Natural killer cell (primary cell): ENCODE data around the gene IRF5. TPM values are rescaled to one million over a fixed set of nuclear protein-coding genes. Genes with fewer than 3 reads are reported as not detected.

ENCODE experiments used
- ATAC-seq, 3 donors: fragments of 150-1000 bp in 2 of 3; fragments of 200-7000 bp in 1 of 3; cut with Tn5 transposase; 1 replicate in 1 of 3; 2 replicates in 2 of 3; pipeline ENCODE4 v1.10.0; 2021; ENCODE audit warnings: mild to moderate bottlenecking in 2 of 3, moderate library complexity in 2 of 3
- DNase-seq, 2 donors: peaks; one replicate each; pipeline versions ENCODE4 v3.0.0 to v3.0.0-alpha.2; 2013 to 2021; ENCODE audit warnings: mixed read lengths in 1 of 2
- H3K27ac ChIP-seq: one replicate; pipeline ENCODE4 v1.5.1; 2013; ENCODE audit warnings: mild to moderate bottlenecking, low read length
- H3K27me3 ChIP-seq: one replicate; pipeline ENCODE4 v1.6.1; 2013; ENCODE audit warnings: low read length; ENCODE audit not compliant: control insufficient read depth, insufficient read depth
- H3K36me3 ChIP-seq: one replicate; pipeline ENCODE4 v1.6.1; 2013; ENCODE audit warnings: low read length; ENCODE audit not compliant: control insufficient read depth, insufficient read depth
- H3K4me1 ChIP-seq: one replicate; pipeline ENCODE4 v1.6.1; 2013; ENCODE audit warnings: low read length; ENCODE audit not compliant: control insufficient read depth, insufficient read depth
- H3K4me3 ChIP-seq: one replicate; pipeline ENCODE4 v1.5.1; 2013; ENCODE audit warnings: low read length
- H3K9me3 ChIP-seq: one replicate; pipeline ENCODE4 v1.6.1; 2013; ENCODE audit warnings: low read length; ENCODE audit not compliant: control insufficient read depth, insufficient read depth
- H3K27ac Mint-ChIP-seq, 2 donors: one replicate each; pipeline ENCODE4 v1.8.0; 2022; ENCODE audit warnings: mild to moderate bottlenecking in 2 of 2, mixed read lengths in 2 of 2, moderate library complexity in 1 of 2
- H3K27me3 Mint-ChIP-seq, 2 donors: one replicate each; pipeline ENCODE4 v1.8.0; 2022; ENCODE audit warnings: low read depth in 2 of 2, mixed read lengths in 2 of 2
- H3K36me3 Mint-ChIP-seq: one replicate; pipeline ENCODE4 v1.8.0; 2022; ENCODE audit warnings: mixed read lengths
- H3K4me1 Mint-ChIP-seq, 2 donors: one replicate each; pipeline ENCODE4 v1.8.0; 2022; ENCODE audit warnings: mixed read lengths in 2 of 2
- H3K4me3 Mint-ChIP-seq: one replicate; pipeline ENCODE4 v1.8.0; 2022; ENCODE audit warnings: mild to moderate bottlenecking, moderate library complexity, mixed read lengths
- H3K9me3 Mint-ChIP-seq, 2 donors: one replicate each; pipeline ENCODE4 v1.8.0; 2022; ENCODE audit warnings: mixed read lengths in 2 of 2
- WGBS: methylation state at CpG from one replicate; pipeline ENCODE4 v1.1.7; 2013; ENCODE audit warnings: missing lambda C conversion rate; ENCODE audit not compliant: insufficient coverage; 5-methylcytosine and 5-hydroxymethylcytosine counted together
- intact Hi-C: fragments of 100-400 bp; cut with micrococcal nuclease; formaldehyde crosslinking; loops from one replicate; pipeline ENCODE4 v1.14.2; 2022
- total RNA-seq, 4 donors: library from RNA; stranded (reverse); fragments of 120-200 nt in 1 of 4; gene quantifications; one replicate each; pipeline versions ENCODE4 v1.2.3 to v1.2.4, GENCODE V29; 2013 to 2022
- TF ChIP-seq, protein P1 (sequence below): fragments of 200-600 bp; IDR thresholded peaks from one replicate; pipeline ENCODE4 v1.8.0; 2022; ENCODE audit warnings: antibody characterized with exemption

Gene IRF5
- total RNA-seq, 3 donors from 2014 or later (not counting 1 experiment from before 2014, with no cell fraction given) = 13.0 to 20.2 (median 19.5) TPM

DNA sequence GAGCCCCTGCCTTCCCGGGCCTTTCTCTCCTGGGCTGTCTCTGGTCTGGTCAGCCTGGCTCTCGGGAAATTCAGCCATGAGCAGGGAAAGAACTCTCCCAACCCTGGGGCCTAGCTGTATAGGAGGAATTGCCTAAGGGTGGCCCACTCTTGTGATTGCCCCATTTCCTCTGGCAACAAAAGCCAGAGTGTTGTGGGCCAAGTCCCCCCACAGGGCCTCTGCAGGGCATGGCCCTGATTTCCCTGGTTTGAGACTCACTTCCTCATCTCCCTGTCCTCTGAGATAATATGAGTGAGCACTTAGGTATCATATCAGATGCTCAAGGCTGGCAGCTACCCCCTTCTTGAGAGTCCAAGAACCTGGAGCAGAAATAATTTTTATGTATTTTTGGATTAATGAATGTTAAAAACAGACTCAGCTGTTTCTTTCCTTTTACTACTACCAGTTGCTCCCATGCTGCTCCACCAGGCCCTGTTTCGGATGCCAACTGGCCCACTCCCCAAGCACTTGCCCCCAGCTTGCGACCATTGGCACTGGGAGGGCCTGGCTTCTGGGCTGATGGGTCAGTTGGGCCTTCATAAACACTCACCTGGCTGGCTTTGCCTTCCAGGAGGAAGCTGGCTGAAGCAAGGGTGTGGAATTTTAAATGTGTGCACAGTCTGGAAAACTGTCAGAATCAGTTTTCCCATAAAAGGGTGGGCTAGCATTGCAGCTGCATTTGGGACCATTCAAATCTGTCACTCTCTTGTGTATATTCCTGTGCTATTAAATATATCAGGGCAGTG, 11.4 kb downstream of the IRF5 start:
- H3K36me3 ChIP-seq = peaks cover 58% of the 10 kb centered on the region
- Mint-ChIP-seq H3K4me1 (peaks cover 0 to 6% of the 10 kb centered on the region in 2 donors), H3K36me3 (no peaks in the 10 kb centered on the region), H3K9me3 (no peaks in the 10 kb centered on the region), H3K4me3 (no peak overlapping the region), H3K27me3 (no peaks in the 10 kb centered on the region), H3K27ac (no peak overlapping the region)
- no peak overlapping the region for H3K27ac ChIP-seq
- intact Hi-C loops = no loop called here
- H3K9me3 ChIP-seq = no peaks in the 10 kb centered on the region
- no peaks in the 10 kb centered on the region for H3K27me3 ChIP-seq
- TF ChIP-seq, protein P1, sequence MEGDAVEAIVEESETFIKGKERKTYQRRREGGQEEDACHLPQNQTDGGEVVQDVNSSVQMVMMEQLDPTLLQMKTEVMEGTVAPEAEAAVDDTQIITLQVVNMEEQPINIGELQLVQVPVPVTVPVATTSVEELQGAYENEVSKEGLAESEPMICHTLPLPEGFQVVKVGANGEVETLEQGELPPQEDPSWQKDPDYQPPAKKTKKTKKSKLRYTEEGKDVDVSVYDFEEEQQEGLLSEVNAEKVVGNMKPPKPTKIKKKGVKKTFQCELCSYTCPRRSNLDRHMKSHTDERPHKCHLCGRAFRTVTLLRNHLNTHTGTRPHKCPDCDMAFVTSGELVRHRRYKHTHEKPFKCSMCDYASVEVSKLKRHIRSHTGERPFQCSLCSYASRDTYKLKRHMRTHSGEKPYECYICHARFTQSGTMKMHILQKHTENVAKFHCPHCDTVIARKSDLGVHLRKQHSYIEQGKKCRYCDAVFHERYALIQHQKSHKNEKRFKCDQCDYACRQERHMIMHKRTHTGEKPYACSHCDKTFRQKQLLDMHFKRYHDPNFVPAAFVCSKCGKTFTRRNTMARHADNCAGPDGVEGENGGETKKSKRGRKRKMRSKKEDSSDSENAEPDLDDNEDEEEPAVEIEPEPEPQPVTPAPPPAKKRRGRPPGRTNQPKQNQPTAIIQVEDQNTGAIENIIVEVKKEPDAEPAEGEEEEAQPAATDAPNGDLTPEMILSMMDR = no peak
- no peak overlapping the region for H3K4me3 ChIP-seq
- DNase-seq (no peak), ATAC-seq (peak in 1 of 3 donors; percentile 60)
- 98% methylated on average over 4 of the region's 4 CpGs for WGBS
- peaks cover 10% of the 10 kb centered on the region for H3K4me1 ChIP-seq

DNA sequence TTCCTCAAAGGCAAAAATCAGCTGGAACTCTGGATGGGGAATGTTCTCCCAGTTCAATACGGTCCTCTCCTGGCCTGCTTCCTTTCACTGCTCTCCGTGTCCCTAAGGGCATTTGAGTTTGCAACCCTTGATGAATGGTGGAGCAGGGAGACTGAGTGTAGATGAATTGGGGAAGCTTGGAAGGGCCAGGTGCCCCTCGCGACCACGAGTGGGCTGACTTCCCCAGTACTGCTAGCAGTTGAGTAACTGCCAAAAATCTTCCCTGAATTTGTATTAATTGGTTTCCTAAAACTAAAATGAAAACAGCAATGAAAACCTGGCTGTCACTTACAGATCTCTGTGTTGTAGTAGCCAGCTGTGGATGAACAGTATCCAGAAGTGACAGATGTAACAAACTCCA, 13.6 kb downstream of the IRF5 start:
- Mint-ChIP-seq H3K36me3 (no peaks in the 10 kb centered on the region), H3K4me1 (peaks cover 0 to 6% of the 10 kb centered on the region in 2 donors), H3K27ac (no peak overlapping the region), H3K9me3 (no peaks in the 10 kb centered on the region), H3K27me3 (no peaks in the 10 kb centered on the region), H3K4me3 (no peak overlapping the region)
- Histone ChIP-seq H3K27ac (no peak overlapping the region), H3K9me3 (no peaks in the 10 kb centered on the region), H3K36me3 (peaks cover 60% of the 10 kb centered on the region), H3K4me1 (peaks cover 10% of the 10 kb centered on the region), H3K27me3 (no peaks in the 10 kb centered on the region), H3K4me3 (no peak overlapping the region)
- DNase-seq (no peak), ATAC-seq (no peak)
- TF ChIP-seq, protein P1 = no peak
- WGBS = 59% methylated on average over 5 of the region's 5 CpGs
- intact Hi-C loops = no loop called here

DNA sequence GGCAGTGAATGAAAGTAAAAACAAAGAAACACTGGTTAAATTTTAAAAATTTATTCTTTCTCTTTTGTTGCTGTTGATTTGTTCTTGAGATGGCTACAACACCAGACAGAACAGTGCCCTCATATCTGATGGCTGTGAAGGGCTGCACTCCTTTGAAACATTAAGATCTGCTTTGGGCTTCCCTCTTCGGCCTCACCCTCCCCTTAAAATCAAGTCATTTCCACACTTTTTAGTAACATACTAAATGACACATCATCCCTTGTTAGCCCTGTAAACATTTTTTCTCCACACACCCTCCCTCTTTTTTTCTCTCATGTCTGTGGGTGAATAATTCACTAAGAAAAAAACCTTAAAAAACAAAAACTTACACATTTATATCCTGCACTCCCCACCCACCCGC, 16.4 kb downstream of the IRF5 start:
- no peaks in the 10 kb centered on the region for H3K4me1 Mint-ChIP-seq
- no peak for ATAC-seq
- H3K4me3 Mint-ChIP-seq = no peak overlapping the region
- intact Hi-C loops = no loop called here
- H3K27me3 Mint-ChIP-seq = no peaks in the 10 kb centered on the region
- no peaks in the 10 kb centered on the region for H3K4me1 ChIP-seq
- WGBS = 92% methylated on average over 1 of the region's 2 CpGs
- H3K27ac ChIP-seq = no peak overlapping the region
- H3K36me3 Mint-ChIP-seq = peaks cover 7% of the 10 kb centered on the region
- no peaks in the 10 kb centered on the region for H3K9me3 Mint-ChIP-seq
- peaks cover 65% of the 10 kb centered on the region for H3K36me3 ChIP-seq
- TF ChIP-seq, protein P1 = no peak
- DNase-seq = no peak
- no peaks in the 10 kb centered on the region for H3K27me3 ChIP-seq
- no peak overlapping the region for H3K4me3 ChIP-seq
- H3K27ac Mint-ChIP-seq = no peak overlapping the region
- H3K9me3 ChIP-seq = no peaks in the 10 kb centered on the region
